ENCODE data around the gene NT5C2. TPM values are rescaled to one million over a fixed set of nuclear protein-coding genes. Genes with fewer than 3 reads are reported as not detected.

NT5C2 gene
- total and polyA plus RNA-seq, 2 donors (not counting 3 experiments of a cell fraction or from before 2014, with no cell fraction given) = 47.2 to 69.9 TPM

DNA sequence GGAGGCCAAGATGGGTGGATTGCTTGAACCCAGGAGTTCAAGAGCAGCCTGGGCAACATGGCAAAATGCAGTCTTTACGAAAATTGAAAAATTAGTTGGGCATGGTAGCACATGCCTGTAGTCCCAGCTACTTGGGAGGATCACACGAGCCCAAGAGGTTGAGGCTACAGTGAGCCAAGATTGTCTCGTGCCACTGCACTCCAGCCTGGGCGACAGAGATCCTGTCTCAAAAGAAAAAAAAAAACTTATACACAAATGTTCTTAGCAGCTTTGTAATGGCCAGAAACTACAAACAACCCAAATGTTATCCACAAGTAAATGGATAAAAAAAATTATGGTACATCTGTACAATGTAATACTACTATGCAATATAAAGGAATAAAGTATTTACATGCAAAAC lies 12.6 kb downstream of the NT5C2 start:
- dilution Hi-C loops (cut with MboI; ENCODE audit: extremely low pct_ligation_motif_present, low sequenced_read_pairs) = no loop called here
- Histone ChIP-seq H3K9ac (replicated peaks; ENCODE audit: extremely low read depth, insufficient read depth, low read length) (no peak overlapping the region), H3K27ac (ENCODE audit: insufficient read depth, low read depth, low read length) (no peak overlapping the region), H3K27me3 (ENCODE audit: control insufficient read depth in 2 of 2, insufficient read depth in 2 of 2, low read length in 2 of 2) (no peaks in the 10 kb centered on the region), H3K79me2 (ENCODE audit: control insufficient read depth, insufficient read depth, low read length) (peaks cover 55% of the 10 kb centered on the region), H3K9me3 (replicated peaks; ENCODE audit: control insufficient read depth, insufficient read depth, low read length) (no peaks in the 10 kb centered on the region), H2AFZ (ENCODE audit: low read depth, low read length) (no peak overlapping the region), H3K36me3 (ENCODE audit: control insufficient read depth in 2 of 2, extremely low read depth in 1 of 2, insufficient read depth in 2 of 2, low read length in 2 of 2) (peaks cover 7 to 10% of the 10 kb centered on the region in 2 experiments), H3K4me1 (ENCODE audit: control insufficient read depth, extremely low read depth, insufficient read depth, low read length) (peaks cover 19% of the 10 kb centered on the region), H4K20me1 (replicated peaks; ENCODE audit: control insufficient read depth, extremely low read depth, insufficient read depth, low read length) (peaks cover 7% of the 10 kb centered on the region), H3K9me1 (replicated peaks; ENCODE audit: control insufficient read depth, extremely low read depth, insufficient read depth, low read length) (peaks cover 2% of the 10 kb centered on the region), H3K4me3 (replicated peaks in 1 of 3; ENCODE audit: insufficient read depth in 1 of 3, low read depth in 1 of 3, low read length in 3 of 3) (no peak overlapping the region), H3K4me2 (ENCODE audit: insufficient read depth, low read length) (no peak overlapping the region)
- no peak for DNase-seq (ENCODE audit: low read depth, low spot score)
- FAIRE-seq = no peak
- CTCF ChIA-PET = interaction anchor here (1.9 to 4.7 kb wide), 2 partner anchors 59 to 64 kb away, joined by 8 to 35 read pairs; no protein-coding TSS in a partner anchor
- TF ChIP-seq MYC (IDR thresholded peaks at IDR 0.05; ENCODE audit: low read depth, low read length) (no peak), EZH2 (IDR thresholded peaks at IDR 0.05; ENCODE audit: borderline replicate concordance, low read depth, low read length, severe bottlenecking) (no peak), POLR2AphosphoS5 (IDR thresholded peaks at IDR 0.05; ENCODE audit: insufficient read depth, low read depth, low read length) (no peak), GATA2 (IDR thresholded peaks at IDR 0.05; ENCODE audit: insufficient read depth, insufficient read length, low read depth, low read length) (no peak), FOS (IDR thresholded peaks at IDR 0.05; ENCODE audit: borderline replicate concordance, insufficient read depth, low read length) (no peak), POLR2A (IDR thresholded peaks at IDR 0.05; ENCODE audit: low read depth, low read length) (no peak), JUN (IDR thresholded peaks at IDR 0.05; ENCODE audit: borderline replicate concordance, insufficient read depth, insufficient read length, low read depth) (no peak)
- TF ChIP-seq, protein P1, sequence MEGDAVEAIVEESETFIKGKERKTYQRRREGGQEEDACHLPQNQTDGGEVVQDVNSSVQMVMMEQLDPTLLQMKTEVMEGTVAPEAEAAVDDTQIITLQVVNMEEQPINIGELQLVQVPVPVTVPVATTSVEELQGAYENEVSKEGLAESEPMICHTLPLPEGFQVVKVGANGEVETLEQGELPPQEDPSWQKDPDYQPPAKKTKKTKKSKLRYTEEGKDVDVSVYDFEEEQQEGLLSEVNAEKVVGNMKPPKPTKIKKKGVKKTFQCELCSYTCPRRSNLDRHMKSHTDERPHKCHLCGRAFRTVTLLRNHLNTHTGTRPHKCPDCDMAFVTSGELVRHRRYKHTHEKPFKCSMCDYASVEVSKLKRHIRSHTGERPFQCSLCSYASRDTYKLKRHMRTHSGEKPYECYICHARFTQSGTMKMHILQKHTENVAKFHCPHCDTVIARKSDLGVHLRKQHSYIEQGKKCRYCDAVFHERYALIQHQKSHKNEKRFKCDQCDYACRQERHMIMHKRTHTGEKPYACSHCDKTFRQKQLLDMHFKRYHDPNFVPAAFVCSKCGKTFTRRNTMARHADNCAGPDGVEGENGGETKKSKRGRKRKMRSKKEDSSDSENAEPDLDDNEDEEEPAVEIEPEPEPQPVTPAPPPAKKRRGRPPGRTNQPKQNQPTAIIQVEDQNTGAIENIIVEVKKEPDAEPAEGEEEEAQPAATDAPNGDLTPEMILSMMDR (IDR thresholded peaks at IDR 0.05; ENCODE audit: extremely low read depth in 1 of 2, insufficient read depth in 1 of 2, low read depth in 1 of 2, low read length in 2 of 2) = no peak
- TF ChIP-seq, protein P2, sequence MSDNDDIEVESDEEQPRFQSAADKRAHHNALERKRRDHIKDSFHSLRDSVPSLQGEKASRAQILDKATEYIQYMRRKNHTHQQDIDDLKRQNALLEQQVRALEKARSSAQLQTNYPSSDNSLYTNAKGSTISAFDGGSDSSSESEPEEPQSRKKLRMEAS (IDR thresholded peaks at IDR 0.05; ENCODE audit: insufficient read depth, insufficient read length) = no peak
- POLR2A ChIA-PET = no interaction called here
- intact Hi-C loops (cut with micrococcal nuclease) = loop anchor here (2.0 kb wide), 1 partner anchor 64 kb away; the partner anchor contains the start of gene RPEL1
- BruUV-seq (replicated peaks) = no TSS peak

All from endothelial cell of umbilical vein (primary cell).